ENCODE data around the gene SHFL.
A peak's percentile ranks its signal among the peaks of the same experiment; 100 is the strongest.

Gene SHFL

GRCh38 chr19:10116866-10117616, 30.9 kb downstream of the SHFL start:
- H3K4me3 ChIP-seq (ENCODE audit: low read length), result no peak overlapping the region
- no peak for TF ChIP-seq ZNF274 (IDR thresholded peaks at IDR 0.05; ENCODE audit: low read depth, low read length)

- TF ChIP-seq ZNF274 (IDR thresholded peaks at IDR 0.05; ENCODE audit: low read depth, low read length), result no peak
- peak overlapping the region; percentile 93 for H3K4me3 ChIP-seq (ENCODE audit: low read length)
Measured at GRCh38 chr19:10118960-10119359, 32.8 kb downstream of the SHFL start.

GRCh38 chr19:10120538-10121189, 34.5 kb downstream of the SHFL start:
- H3K4me3 ChIP-seq (ENCODE audit: low read length), result no peak overlapping the region
- TF ChIP-seq ZNF274 (IDR thresholded peaks at IDR 0.05; ENCODE audit: low read depth, low read length), result no peak

GRCh38 chr19:10122045-10122444, 35.9 kb downstream of the SHFL start:
- no peak overlapping the region for H3K4me3 ChIP-seq (ENCODE audit: low read length)
- TF ChIP-seq ZNF274 (IDR thresholded peaks at IDR 0.05; ENCODE audit: low read depth, low read length), result no peak

GRCh38 chr19:10124429-10124828, 38.3 kb downstream of the SHFL start:
- no peak for TF ChIP-seq ZNF274 (IDR thresholded peaks at IDR 0.05; ENCODE audit: low read depth, low read length)
- no peak overlapping the region for H3K4me3 ChIP-seq (ENCODE audit: low read length)

- H3K4me3 ChIP-seq (ENCODE audit: low read length), result no peak overlapping the region
- TF ChIP-seq ZNF274 (IDR thresholded peaks at IDR 0.05; ENCODE audit: low read depth, low read length), result no peak
Measured at GRCh38 chr19:10126213-10126639, 40.1 kb downstream of the SHFL start.

- TF ChIP-seq ZNF274 (IDR thresholded peaks at IDR 0.05; ENCODE audit: low read depth, low read length), result no peak
- H3K4me3 ChIP-seq (ENCODE audit: low read length), result no peak overlapping the region
Measured at GRCh38 chr19:10132905-10133304, 46.8 kb downstream of the SHFL start.

- TF ChIP-seq ZNF274 (IDR thresholded peaks at IDR 0.05; ENCODE audit: low read depth, low read length), result no peak
- no peak overlapping the region for H3K4me3 ChIP-seq (ENCODE audit: low read length)
Measured at GRCh38 chr19:10133596-10133995, 47.5 kb downstream of the SHFL start.

GRCh38 chr19:10134040-10134439, 47.9 kb downstream of the SHFL start:
- TF ChIP-seq ZNF274 (IDR thresholded peaks at IDR 0.05; ENCODE audit: low read depth, low read length), result no peak
- no peak overlapping the region for H3K4me3 ChIP-seq (ENCODE audit: low read length)

GRCh38 chr19:10135551-10136334, 49.6 kb downstream of the SHFL start:
- no peak for TF ChIP-seq ZNF274 (IDR thresholded peaks at IDR 0.05; ENCODE audit: low read depth, low read length)
- no peak overlapping the region for H3K4me3 ChIP-seq (ENCODE audit: low read length)

GRCh38 chr19:10136936-10137335, 50.8 kb downstream of the SHFL start:
- TF ChIP-seq ZNF274 (IDR thresholded peaks at IDR 0.05; ENCODE audit: low read depth, low read length), result no peak
- no peak overlapping the region for H3K4me3 ChIP-seq (ENCODE audit: low read length)

GRCh38 chr19:10137751-10138682, 51.9 kb downstream of the SHFL start:
- no peak for TF ChIP-seq ZNF274 (IDR thresholded peaks at IDR 0.05; ENCODE audit: low read depth, low read length)
- no peak overlapping the region for H3K4me3 ChIP-seq (ENCODE audit: low read length)

GRCh38 chr19:10138879-10139795, 53.0 kb downstream of the SHFL start:
- TF ChIP-seq ZNF274 (IDR thresholded peaks at IDR 0.05; ENCODE audit: low read depth, low read length), result no peak
- no peak overlapping the region for H3K4me3 ChIP-seq (ENCODE audit: low read length)

Data from GM08714 (cell line).